NB4 (cell line): ENCODE results near the gene ST14.
"Not testable (repeated sequence)": the region's sequence is repeated elsewhere in the genome, so short reads cannot be mapped to it uniquely, and the experiment has no call there.

Experiments used
- MAX ChIP-seq: IDR thresholded peaks from 2 replicates; pipeline ENCODE4 v1.6.1; 2011; ENCODE audit warnings: low read depth, low read length
- MYC ChIP-seq: IDR thresholded peaks from 2 replicates; pipeline ENCODE4 v1.6.1; 2011; ENCODE audit warnings: low read depth, low read length
- POLR2A ChIP-seq: IDR thresholded peaks from 2 replicates; pipeline ENCODE4 v1.6.1; 2011; ENCODE audit warnings: mild to moderate bottlenecking; ENCODE audit not compliant: insufficient read length; ENCODE audit errors: extremely low read depth
- TF ChIP-seq, protein P1 (sequence below): IDR thresholded peaks from one replicate; pipeline ENCODE4 v1.5.1; 2012; ENCODE audit warnings: low read depth, low read length

GRCh38 chr11:130233486-130233885, 73.9 kb downstream of the ST14 start:
- TF ChIP-seq, protein P1, sequence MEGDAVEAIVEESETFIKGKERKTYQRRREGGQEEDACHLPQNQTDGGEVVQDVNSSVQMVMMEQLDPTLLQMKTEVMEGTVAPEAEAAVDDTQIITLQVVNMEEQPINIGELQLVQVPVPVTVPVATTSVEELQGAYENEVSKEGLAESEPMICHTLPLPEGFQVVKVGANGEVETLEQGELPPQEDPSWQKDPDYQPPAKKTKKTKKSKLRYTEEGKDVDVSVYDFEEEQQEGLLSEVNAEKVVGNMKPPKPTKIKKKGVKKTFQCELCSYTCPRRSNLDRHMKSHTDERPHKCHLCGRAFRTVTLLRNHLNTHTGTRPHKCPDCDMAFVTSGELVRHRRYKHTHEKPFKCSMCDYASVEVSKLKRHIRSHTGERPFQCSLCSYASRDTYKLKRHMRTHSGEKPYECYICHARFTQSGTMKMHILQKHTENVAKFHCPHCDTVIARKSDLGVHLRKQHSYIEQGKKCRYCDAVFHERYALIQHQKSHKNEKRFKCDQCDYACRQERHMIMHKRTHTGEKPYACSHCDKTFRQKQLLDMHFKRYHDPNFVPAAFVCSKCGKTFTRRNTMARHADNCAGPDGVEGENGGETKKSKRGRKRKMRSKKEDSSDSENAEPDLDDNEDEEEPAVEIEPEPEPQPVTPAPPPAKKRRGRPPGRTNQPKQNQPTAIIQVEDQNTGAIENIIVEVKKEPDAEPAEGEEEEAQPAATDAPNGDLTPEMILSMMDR = not testable (repeated sequence)
- not testable (repeated sequence) for TF ChIP-seq MAX, POLR2A, MYC
